22Rv1 (cell line): Measurements from ENCODE around the gene NRXN2.
"Not testable (repeated sequence)": the region's sequence is repeated elsewhere in the genome, so short reads cannot be mapped to it uniquely, and the experiment has no call there.

Source experiments
- H3K27ac ChIP-seq: fragments of 450-650 bp; 2 replicates; pipeline ENCODE4 v1.5.1; 2017
- CTCF ChIP-seq: fragments of 450-650 bp; IDR thresholded peaks from 2 replicates; pipeline ENCODE4 v1.5.1; 2017; ENCODE audit warnings: mild to moderate bottlenecking
- ZFX ChIP-seq: fragments of 450-650 bp; IDR thresholded peaks from 2 replicates; pipeline ENCODE4 v1.6.1; 2017; ENCODE audit warnings: antibody characterized with exemption, borderline replicate concordance

NRXN2 gene

GRCh38 chr11:64600281-64600992, 122.6 kb downstream of the NRXN2 start:
- TF ChIP-seq ZFX (no peak), CTCF (no peak)
- H3K27ac ChIP-seq, result no peak overlapping the region

- no peak for TF ChIP-seq ZFX
- H3K27ac ChIP-seq, result no peak overlapping the region
Observed at GRCh38 chr11:64599698-64600211, 123.2 kb downstream of the NRXN2 start.

DNA sequence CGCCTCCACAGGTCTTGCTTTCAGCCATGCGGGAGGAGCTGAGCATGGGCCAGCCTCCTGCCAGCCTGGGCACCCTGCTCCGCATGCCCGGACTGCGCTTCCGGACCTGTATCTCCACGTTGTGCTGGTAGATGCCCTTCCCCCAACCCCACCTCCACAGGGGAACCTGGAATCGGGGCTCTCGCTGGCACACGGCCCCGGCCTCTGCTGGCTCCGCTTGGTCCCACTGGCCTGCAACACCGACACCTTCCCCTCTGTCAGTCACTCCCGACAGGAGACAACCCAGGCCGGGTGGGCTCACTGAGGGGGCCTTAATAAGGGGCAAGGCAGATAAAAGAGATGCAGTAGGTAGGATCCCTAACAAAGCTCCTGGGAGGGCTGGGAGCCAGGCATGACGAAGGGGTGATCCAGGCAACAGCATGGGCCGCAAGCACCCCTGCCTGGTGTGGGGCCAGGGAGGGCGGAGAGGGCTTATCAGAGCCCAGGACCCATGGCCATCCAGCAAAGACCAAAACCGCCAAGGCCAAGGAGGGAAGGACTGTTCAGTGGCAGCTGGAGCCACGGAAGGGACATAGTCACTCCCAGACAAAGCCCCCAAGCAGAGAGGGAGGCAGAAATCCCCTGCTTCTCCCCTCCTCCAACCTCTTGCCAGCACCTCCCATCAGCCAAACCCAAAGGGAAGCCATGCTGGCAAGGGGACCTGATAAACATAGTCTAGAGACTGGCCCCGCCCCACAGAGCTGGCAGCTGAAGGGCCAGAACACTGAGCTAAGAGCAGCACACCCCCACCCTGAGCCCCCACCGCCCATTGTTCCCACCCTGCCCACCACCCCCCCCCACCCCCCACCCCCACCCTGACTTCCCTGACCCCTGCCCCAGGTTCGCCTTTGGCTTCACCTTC, 124.0 kb downstream of the NRXN2 start:
- no peak for TF ChIP-seq CTCF
- TF ChIP-seq ZFX, result no peak
- no peak overlapping the region for H3K27ac ChIP-seq

DNA sequence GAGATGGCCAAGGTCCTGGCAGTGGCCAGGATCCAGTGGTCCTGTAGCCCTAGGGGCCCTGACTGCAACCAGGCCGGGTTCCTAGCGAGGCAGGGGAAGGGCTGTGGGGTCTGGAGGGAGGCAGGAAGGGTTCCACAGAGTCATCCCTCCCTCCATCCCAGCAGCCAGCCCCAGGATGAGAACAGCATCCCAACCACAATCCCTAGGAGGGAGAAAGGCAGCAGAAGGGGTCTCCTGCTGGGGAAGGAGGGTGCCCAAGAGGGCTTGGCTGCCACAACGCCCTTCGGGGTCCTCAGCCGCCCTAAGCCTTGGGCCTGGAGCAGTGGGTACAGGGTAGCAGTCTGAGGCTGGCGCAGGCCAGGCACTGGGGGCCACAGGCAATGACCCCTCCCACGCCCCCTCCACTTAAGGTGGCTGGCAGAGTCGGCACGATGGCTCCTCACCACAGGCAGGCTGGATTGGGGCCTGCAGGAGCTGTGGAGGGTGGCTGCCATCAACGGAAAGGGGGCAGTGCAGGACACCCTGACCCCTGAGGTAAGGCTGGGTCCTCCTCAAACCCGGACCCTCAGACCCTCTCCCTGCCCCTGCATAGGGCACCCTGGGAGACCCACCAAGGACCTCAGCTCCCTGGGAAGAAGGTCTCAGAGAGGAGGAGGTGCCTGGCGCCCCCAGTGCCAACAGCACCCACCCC, 124.7 kb downstream of the NRXN2 start:
- no peak overlapping the region for H3K27ac ChIP-seq
- TF ChIP-seq CTCF (no peak), ZFX (no peak)

DNA sequence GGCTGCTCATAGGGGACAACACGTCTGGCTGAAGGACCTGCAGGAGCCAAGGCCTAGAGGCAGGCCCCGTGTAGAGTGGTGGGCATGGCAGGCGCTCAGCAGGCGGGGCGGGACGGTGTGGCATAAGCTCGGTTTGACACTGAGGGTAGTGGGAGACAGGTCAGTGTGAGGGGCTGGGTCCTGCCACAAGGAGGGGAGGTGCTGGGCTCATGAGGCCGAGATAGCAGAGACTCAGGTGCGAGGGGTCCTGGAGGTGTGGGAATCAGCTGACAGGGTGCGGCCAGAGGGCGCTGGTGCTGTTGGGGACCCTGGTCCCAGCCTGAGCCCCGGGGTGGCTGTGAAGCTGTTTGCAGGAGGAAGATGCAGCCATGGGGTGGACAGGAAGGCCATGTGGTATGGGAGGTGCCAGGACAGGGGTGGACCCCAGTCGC, 125.3 kb downstream of the NRXN2 start:
- TF ChIP-seq CTCF, result no peak
- TF ChIP-seq ZFX, result no peak
- H3K27ac ChIP-seq, result no peak overlapping the region

- not testable (repeated sequence) for H3K27ac ChIP-seq
Observed at GRCh38 chr11:64595922-64596321, 127.1 kb downstream of the NRXN2 start.

DNA sequence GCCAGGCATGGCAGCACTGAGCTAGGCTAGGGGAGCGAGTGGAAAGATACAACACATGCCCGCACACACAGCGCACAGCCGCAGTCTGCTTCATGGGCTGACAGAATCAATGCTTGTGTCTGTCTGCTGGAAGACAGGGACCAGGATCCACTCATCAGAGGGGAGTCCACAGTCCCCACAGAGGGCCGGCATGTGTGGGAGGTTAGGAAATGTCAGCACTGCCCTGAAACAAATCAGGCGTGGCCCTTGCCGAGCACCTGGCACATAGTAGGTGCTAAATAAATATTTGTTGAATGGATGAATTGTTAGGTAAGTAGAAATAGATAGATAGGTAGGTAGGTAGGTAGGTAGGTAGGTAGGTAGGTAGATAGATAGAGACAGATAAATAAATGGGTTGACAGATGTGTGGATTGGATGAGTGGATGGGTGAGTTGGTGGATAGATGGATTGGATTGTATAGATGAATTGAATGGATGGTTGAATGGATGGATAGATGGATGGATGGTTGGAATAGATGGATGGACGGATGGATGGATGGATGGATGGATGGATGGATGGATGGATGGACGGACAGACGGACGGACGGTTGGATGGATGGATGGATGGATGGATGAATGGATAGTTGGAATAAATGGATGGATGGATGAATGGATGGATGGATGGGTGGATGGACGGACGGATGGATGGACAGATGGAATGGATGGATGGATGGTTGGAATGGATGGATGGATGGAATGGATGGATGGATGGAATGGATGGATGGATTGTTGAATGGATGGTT, 128.6 kb downstream of the NRXN2 start:
- TF ChIP-seq CTCF (no peak), ZFX (no peak)
- no peak overlapping the region for H3K27ac ChIP-seq
